ENCODE measurements around the gene CELSR1.

CELSR1 gene

GRCh38 chr22:46327691-46328465 is 209.5 kb downstream of the CELSR1 start:
- H3K4me3 ChIP-seq (ENCODE audit: low read depth, low read length): no peak overlapping the region

GRCh38 chr22:46326066-46326680 is 211.2 kb downstream of the CELSR1 start:
- H3K4me3 ChIP-seq (ENCODE audit: low read depth, low read length): no peak overlapping the region
- TF ChIP-seq CTCF (IDR thresholded peaks at IDR 0.05; ENCODE audit: borderline replicate concordance, insufficient read depth, low read depth, low read length): no peak

More at GRCh38 chr22:46327691-46328465, 209.5 kb downstream of the CELSR1 start:
- TF ChIP-seq CTCF (IDR thresholded peaks at IDR 0.05; ENCODE audit: borderline replicate concordance, insufficient read depth, low read depth, low read length): no peak

DNA sequence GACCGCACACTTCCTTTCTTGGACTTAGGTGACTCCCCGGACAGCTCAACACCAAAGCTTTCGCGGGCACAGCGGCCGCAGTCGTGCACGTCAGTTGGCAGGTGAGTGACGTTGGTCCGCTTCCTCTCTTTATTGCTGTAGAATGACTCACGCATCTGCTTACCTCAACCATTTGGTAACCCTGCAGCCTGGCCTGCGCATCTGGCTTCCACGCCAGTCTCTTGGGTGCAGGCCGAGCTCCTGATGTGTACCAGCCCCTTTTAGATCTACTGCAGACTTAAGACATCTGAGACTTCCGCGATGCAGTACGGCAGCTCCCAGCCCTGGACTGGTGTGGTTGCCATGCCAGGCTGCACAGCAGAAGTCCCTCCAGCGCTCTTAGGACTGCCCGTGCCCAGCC is 214.3 kb downstream of the CELSR1 start:
- TF ChIP-seq CTCF (IDR thresholded peaks at IDR 0.05; ENCODE audit: borderline replicate concordance, insufficient read depth, low read depth, low read length): no peak
- H3K4me3 ChIP-seq (ENCODE audit: low read depth, low read length): no peak overlapping the region

GRCh38 chr22:46322711-46323110 is 214.7 kb downstream of the CELSR1 start:
- H3K4me3 ChIP-seq (ENCODE audit: low read depth, low read length): no peak overlapping the region
- no peak for TF ChIP-seq CTCF (IDR thresholded peaks at IDR 0.05; ENCODE audit: borderline replicate concordance, insufficient read depth, low read depth, low read length)

DNA sequence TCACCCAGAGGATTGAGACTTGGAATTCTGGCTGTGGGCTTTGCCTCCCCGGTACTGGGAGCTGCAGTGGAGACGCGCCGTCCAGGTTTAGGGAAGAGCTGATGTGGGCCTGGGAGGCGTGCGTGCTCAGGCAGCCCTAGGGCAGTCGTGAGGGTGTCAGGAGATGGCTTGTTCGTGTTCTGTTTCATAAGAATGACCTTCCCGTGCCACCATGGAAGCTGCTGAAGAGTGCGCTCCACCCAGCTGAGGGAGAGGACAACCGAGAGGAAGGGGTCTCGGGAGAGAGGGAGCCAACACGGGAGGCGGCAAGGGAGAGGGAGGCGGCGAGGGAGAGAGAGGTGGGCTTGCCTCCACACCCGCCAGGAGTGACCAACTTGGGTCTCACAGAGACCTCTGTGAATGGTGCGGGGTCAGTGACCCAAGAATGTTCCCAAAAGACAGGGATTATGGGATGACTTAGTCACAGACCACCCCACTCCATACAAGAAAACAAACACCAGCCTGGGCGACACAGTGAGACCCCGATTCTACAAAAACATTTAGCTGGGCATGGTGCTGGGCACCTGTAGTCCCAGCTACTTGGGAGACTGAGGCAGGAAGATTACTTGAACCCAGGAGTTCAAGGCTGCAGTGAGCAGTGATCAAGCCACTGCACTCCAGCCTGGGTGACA is 216.6 kb downstream of the CELSR1 start:
- no peak for TF ChIP-seq CTCF (IDR thresholded peaks at IDR 0.05; ENCODE audit: borderline replicate concordance, insufficient read depth, low read depth, low read length)
- no peak overlapping the region for H3K4me3 ChIP-seq (ENCODE audit: low read depth, low read length)

- no peak for TF ChIP-seq CTCF (IDR thresholded peaks at IDR 0.05; ENCODE audit: borderline replicate concordance, insufficient read depth, low read depth, low read length)
- no peak overlapping the region for H3K4me3 ChIP-seq (ENCODE audit: low read depth, low read length)
Measured at GRCh38 chr22:46320166-46320710, 217.2 kb downstream of the CELSR1 start.
